GM19452 (cell line): ENCODE results near the gene GATAD2B.

ENCODE experiments used
- ATAC-seq: cut with Tn5 transposase; IDR thresholded peaks from one replicate; pipeline ENCODE4 v1.9.1; 2021; ENCODE audit not compliant: unreplicated experiment

The GATAD2B gene

DNA sequence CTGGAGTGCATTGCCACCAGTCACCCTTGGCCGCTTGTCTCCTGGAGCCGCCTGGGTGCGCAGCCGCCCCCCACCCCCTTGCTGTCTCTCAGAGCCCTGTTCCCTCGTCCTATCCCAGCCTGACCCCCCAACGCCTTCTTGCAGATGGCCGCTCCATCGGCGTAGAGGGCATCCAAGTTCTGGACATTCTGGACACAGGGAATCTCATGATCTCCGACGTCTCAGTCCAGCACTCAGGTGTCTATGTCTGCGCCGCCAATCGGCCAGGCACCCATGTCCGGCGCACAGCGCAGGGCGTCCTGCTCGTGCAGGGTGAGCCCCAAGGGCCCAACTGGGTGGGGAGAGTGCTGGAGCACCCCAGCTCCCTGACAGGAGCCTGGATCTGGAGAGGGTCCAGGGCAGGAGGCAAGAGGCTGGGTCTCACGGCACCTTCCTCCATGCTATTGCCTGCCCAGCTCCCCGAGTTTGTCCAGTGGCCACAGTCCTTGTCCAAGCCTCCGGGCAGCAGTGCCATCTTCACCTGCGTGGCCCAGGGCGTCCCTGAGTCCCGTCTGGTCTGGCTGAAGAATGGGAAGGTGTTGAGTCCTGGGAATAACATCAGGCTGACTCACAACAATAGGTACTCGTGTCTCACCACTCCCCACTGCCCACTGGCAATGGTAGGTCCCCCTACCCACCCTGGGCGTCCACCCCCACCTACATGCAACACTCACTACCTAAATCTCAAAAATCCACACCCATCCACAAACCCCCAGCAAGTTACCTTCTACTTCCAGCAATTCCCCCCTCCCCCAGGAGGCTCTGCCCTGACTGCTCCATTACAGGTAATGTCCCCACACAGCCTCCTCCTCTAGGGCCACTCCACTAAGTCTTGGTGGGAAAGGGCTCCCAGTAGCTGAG lies 123.0 kb downstream of the GATAD2B start:
- no peak for ATAC-seq

DNA sequence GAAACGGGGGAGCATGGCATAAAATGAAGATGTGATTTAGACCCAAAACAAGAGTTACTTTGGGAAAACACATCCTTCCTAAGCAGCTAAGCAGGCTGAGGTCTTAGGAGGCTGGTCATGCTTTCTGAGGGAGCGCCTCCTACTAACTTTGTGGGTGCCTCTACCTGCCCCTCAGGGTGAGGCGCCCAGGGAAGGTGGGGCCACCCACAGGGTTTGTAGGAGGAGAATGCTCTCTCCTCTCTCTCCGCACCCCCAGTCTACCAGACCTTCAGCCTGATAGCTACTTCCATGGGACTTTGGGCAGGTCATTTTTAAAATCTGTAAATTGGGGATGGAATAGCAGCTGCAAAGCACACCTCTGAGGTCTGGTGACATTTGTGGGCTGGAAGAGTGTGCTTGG lies 123.8 kb downstream of the GATAD2B start:
- no peak for ATAC-seq

DNA sequence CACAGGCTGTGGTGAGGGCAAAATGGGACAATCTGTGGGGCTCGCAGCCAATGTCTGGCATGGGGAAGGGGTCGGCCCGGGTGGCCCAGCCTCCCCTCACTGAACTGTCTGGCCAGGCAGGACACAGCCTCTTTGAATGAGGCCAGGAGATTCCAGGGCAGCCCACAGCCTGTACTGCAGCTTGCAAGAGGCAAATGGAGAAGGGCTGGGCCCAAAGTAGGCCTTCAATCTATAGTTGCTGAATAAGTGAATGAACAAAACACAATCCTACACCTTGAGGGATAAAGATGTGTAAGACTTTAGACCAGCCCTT lies 124.3 kb downstream of the GATAD2B start:
- no peak for ATAC-seq

DNA sequence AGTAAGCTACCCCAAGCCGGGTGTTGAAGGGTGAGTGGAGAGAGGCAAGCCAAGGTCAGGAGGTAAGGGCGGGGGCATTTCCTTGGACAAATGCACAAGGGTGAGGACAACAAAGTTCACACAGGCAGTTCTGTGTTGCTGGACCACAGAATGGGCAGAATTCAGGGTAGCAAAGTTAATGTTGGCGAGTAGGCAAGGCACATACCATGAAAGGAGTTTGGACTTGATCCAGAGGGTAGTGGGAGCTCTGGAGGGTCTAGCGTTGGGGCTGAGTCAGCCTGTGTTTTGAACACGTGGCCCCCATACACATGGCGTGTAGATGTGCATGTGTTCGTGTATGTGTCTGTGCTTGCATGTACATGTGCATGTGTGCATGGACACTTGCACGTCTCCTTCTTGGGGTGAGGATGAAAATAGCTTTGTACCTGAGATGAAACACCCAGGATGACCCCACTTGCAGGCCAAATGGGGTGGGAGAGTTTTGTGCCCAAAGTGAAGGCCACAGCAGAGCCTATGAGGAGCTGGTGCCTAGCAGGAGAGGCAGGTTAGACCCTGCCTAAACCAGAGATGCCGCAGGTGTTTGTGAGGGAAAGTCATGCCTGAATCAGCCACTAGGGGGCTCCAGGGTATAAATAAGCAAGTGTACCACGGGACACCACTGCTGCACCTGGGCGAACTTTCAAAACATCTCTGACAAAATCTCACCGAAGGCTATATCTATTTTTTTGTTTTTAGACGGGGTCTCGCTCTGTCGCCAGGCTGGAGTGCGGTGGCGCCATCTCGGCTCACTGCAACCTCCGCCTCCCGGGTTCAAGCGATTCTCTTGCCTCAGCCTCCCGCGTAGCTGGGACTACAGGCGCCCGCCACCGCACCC lies 125.7 kb downstream of the GATAD2B start:
- peak; percentile 68 for ATAC-seq

DNA sequence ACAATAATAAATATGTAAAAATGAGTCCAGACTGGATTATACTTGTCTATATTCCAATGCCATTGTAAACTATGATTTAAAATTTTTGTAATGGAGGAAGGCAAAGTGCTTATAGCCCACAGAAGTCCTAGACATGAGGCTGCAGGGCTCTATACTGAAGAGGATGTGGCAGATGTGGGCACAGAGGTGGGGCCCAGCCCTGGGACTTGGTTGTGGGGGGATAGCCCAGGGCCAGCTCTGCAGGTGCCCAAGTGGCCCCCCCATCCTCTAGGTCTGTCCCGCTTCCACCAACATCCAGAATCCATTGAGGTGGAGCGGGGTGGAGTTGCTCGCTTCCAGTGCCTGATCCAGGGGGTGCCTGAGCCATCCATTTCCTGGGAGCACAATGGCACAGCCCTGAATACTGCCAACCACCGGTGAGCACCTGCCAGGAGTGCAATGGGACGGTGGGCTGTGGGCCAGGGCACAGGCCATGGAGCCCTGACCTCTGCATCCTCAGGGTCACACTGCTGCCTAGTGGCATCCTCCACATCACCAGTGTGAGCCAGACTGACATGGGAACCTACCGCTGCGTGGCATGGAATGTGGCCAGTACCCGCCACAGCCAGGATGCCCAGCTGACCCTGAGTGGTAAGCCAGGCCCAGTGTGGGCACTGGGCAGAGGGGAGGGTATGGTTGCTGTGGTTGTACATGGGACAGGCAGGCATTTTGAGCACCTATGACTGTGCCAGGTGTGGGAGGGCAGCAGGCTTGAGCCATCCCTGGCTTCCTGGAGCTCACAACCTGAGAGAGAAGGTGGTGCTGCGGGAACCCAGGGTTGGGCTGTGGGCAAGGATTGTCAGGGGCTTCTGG lies 126.6 kb downstream of the GATAD2B start:
- ATAC-seq, result no peak

DNA sequence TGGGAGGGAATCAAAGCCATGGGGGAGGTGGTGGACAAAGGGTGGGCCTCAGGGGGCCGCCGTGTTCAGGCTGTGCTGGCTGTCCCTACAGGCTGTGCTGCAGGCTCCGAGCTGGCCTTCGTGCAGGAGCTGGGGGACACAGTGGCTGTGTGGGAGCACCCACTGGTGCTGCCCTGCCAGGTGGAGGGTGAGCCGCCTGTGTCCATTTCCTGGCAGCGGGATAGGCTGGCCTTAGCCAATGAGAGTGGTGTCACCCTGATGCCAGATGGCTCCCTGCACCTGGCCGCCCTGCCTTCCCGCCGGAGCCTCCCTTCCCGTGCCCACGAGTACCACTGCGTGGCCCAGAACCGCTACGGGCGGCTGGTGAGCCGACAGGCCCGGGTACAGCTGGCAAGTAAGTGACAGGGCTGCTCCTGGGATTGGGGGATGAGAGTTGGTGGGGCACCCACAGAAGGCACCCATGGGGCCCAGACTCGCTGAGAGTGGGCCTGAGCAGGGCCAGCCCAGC lies 127.4 kb downstream of the GATAD2B start:
- no peak for ATAC-seq

DNA sequence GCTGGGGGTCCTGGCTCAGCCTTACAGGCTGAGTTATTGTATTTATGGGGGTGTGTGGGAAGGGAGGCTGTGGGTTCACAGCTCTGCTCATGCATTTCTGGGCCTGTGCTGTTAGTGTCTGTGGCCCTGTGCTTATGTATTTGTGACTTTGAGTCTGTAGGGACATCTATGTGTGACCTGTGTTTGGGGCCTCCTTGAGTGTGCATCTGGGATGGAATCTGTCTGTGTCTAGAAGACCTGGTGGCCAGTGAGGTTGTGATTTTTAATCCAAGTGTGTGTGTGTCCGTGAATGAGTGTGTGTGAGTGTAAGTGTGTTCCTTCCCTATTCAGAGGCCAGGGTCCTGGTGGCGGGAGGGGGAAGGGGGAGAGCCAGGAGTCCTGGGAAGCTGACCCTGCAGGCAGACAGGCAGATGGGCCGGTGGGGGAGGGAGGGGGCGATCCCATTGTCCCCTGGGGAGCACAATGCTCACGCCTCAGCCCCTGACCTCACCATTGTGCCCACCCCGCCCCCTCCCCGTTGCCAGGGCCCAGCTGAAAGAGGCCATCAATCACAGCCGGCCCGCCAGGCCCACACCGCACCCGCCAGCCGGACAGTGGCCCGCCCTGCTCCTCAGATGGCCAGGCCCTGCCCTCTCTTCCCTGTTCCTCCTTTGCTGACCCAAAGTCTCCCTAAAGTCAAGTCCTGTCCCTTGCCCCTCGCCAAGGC lies 128.0 kb downstream of the GATAD2B start:
- ATAC-seq, result no peak

DNA sequence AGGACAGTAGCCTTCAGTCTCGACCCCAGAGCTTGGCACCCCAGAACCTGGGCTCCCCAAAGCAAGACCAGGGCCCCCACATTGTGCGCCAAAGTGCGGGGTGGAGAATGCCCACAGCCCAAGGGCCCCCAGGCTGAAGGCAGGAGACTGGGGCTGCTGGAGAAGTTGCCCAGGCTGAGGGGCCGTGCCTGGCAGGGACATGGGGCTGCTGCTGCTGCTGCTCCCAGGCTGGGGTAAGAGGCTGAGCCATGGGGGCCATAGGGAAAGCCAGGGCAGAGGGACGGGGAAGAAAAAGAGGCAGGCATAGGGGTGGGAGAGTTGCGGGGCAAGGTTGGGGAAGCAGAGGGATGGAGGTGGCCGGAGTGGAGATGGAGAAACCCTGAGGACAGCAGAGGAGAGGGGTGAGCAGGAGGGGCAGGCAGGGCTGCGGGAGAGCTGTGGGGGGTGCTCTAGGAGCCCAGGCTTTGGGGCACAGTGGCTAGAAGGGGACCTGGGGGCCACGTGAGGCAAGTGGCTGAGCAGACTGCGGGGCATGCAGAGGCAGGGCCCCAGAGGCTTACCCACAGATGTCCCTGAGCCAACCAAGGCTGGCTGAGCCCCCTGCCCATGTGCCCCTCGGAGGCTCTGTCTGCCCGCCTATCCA lies 128.7 kb downstream of the GATAD2B start:
- no peak for ATAC-seq

DNA sequence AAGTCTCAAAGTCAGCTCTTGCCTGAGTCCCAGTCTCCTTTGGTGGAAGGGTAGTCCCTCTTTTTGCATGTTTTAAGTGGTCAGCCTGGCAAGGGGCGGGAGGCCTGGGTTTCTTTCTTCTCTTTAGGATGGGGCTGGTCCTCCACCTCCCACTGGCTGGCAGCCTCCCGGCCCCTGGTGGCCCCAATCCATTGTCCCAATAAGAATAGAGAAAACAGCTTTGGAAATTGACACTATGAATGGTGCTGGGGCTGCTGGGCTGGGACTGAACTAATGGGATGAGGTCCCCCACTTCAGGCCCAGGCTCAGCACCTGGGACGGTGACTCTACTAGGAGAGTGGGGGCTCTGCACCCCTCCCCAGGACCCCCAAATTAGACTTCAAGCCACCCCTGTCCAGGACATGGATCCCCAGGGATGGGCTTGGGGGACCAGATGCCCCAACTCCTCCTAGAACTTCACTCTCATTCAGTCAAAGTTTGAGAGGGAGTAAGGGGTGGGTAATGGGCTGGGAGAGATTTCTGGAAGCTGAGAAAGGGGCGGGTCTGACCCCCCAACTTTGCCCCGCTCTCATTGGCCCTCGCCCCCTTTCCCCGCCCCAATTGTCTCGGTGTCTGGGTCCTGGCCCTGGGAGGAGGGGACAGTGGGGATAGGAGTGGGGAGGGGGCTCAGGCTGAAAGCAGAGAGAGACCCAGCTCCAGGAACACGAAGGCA lies 129.4 kb downstream of the GATAD2B start:
- ATAC-seq, result no peak

DNA sequence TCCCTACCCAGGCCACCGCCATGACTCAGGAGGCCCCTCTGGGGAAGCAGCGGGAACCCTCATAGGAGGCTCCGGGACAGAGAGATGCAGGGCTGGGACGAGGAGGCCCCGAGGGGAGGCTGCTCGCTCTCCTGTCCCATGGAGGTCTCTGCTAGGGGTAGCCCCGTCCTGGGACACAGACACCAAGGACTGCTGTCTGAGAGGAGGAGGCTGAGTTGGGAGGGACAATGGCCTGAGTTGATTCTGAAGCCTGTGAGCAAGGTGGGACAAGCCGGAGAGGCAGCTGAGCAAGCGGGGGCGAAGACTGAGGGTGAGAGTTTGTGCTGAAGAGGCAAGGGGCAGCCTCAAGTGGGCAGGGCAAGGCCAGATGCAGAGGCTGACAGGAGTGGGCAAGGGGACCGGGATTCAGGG lies 130.1 kb downstream of the GATAD2B start:
- ATAC-seq, result no peak

DNA sequence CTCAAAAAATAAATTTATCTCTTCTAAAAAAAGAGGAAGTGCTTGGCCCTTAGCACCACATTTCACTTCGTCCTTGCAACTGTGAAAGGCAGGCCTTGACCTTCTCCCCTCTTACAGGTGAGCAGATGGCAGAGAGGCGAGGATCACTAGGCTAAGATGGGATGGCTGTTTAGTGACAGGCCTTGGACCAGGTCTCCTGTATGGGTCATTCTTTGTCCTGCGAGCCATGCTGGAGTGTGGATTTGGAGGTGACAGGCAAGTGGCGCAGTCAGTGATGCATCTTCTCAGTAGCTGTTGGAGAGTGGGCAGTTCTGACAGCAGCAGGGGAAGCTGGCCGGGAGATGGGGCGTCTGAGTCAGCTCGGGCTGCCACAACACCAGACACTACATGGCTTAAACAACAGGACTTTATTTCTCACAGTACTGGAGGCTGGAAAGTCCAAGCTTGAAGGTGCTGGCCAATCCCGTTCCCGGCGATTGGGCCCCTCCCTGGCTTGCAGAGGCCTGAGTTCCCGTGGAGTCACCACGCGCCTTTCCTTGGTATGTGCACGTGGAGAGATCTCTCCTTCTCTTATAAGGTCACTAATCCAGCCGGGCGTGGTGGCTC lies 131.0 kb downstream of the GATAD2B start:
- no peak for ATAC-seq

DNA sequence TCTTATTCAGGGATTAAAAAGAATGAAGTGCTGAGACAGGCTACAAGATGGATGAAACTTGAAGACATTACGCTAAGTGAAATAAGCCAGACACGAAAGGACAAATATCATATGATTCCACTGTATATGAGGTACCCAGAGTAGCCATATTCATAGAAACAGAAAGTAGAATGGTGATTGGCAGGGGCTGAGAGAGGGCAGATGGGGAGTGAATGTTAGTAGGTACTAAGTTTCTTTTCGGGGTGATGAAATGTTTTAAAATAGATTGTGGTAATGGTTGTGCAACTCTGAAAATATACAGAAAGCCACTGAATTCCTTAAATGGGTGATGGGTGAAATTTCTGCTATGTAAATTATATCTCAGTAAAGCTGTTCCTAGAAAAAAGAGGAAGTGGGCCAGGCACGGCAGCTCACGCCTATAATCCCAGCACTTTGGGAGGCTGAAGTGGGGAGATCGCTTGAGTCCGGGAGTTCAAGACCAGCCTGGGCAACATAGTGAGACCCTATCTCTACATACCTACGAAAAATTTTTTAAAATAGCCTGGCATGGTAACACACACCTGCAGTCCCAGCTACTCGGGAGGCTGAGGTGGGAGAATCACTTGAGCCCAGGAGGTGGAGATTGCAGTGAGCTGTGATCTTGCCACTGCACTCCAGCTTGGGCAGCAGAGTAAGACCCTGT lies 131.7 kb downstream of the GATAD2B start:
- ATAC-seq, result peak; percentile 84

DNA sequence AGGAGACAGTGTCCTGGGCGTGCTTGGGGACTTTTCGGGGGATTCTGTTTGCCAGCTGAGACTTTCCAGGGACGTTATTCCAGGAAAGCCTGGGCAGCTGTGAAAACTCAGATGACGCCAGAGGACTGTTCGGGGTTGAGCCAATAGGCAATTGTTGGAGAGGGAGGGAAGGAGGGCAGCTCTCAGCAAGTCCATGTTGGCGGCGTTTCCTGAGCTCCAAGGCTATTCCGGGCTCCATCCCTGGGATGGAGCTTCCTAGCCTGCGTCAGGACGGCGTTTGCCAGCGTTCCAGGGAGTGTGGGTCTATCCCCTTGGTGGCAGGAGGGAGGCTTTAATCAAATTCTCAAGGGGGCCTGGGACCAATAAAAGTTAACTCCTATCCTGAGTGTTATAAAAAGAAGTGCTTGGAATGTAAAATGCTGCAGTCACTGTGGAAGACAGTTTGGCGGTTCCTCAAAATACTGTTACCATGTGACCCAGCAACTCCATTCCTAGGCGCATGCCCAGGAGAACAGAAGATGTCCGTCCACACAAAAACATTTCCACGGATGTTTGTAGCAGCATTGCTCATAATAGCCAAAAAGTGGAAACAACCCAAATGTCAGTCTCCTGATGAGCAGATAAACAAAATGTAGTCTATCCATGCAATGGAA lies 132.3 kb downstream of the GATAD2B start:
- peak; percentile 10 for ATAC-seq

DNA sequence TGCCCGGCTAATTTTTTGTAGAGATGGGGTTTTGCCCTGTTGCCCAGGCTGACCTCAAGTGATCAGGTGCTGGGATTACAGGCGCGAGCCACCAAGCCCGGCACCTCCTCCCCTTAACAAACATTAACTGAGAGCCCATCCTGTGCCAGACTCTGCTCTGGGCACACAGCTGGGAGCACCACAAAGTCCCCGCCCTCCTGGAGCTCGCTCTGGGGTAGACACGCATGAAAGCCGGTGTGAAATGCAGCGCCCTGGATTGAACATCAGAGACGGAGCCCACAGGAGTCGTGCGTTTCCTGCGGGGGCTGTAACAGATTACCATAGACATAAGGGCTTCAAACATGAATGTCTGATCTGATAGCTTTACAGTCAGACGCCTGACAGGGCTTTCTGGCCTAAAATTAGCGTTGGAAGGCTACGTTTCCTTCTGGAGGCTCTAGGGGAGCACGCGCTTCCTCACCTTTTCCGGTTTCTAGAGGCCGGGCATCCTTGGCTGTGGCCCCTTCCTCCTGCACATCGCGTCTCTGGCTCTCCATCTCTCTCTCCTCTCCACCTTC lies 133.2 kb downstream of the GATAD2B start:
- ATAC-seq, result no peak

DNA sequence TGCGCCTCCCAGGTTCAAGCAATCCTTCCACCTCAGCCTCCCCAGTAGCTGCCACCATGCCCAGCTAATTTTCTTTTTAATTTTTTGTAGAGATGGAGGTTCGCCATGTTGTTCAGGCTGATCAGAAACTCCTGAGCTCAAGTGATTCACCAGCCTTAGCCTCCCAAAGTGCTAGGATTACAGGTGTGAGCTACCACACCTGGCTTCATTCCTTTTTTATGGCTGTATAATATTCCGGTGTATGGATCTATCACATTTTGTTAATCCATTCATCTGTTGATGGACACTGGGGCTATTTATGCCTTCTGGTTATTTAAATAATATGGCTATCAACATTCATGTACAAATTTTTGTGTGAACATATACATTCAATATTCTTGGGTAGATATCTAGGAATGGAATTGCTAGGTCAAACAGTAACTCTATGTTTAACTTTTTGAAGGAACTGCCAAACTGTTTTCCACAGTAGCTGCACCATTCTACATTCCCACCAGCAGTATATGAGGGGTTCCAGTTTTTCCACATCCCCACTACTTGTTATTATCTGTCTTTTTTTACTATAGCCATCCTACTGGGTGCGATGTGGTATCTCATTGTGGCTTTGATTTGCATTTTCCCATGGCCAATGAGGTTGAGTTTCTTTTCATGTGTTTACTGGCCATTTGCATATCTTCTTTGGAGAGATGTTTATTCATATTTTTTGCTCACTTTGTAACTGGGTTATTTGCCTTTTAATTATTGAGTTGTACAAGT lies 136.6 kb downstream of the GATAD2B start:
- no peak for ATAC-seq

DNA sequence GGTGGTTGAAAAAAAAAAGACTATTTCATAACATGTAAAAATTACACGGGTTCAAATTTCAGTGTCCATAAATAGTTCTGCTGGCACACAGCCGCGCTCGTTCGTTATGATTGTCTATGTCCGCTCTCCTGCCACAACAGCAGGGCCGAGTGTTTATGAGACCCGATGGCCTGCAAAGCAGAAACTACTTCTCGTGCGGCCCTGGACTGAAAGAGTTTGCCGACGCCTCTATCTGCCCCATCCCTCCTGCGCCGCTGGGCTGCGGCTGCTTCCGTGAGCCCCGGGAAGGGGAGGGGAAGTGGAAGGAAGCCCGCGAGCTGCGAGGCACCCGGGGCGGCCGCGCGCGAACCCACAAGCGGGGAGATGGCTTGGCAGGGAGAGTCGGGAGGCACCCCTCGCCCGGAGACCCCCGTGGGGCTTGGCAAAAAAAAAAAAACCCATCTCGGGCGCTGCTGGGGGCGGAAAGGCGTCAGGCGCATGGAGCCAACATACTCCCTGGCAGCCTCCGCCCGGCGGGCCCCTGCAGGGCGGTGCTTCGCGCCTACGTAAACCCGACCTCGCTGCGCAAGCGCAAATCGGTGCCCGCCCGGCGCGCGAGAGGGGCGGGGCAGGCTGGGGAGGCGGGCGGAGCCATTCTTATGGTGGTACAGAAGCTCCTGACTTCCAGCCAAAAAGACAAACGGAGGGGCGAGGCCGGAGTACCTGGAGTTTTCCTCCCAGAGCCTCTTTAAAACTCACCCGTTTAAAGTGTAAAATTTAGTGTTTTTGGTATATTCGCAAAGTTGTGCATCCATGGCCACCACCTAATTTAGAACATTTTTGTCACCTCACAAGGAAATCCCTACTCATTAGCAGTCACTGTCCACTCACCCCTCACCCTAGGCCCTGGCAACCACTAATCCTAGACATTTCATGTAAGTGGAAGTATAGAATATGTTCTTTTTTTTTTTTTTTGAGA lies 139.3 kb downstream of the GATAD2B start:
- ATAC-seq, result peak; percentile 85
